ENCODE measurements around the gene HHIPL1. TPM values are rescaled to one million over a fixed set of nuclear protein-coding genes. Genes with fewer than 3 reads are reported as not detected.
A peak's percentile ranks its signal among the peaks of the same experiment; 100 is the strongest.

The HHIPL1 gene
- total and polyA plus RNA-seq, 2 of the 8 experiments (the other 6 are each of a cell fraction or from before 2014, with no cell fraction given) = 1.5 to 2.6 TPM

DNA sequence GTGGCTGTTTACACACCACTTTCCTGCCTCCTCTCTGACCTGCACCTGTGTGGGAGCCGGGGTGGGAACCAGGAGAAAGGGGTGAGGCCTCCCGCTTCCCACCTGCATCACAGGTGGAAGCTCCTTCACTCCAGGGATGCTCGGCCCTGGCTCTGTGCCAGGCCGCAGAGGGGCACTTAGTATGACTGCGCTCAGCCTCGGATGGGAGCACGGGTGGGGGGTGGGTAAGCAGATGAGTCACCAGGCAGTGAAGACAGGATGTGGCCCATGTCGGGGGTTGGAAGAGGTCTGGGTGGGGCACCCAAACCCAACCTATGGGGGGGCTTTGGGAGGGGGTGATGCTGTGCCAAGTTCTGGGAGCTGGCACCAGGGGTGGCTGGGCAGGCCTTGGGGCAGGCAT lies 31.7 kb downstream of the HHIPL1 start:
- no peak overlapping the region for H3K4me3 ChIP-seq (ENCODE audit: extremely low read depth in 1 of 4, insufficient read depth in 2 of 4, low read depth in 3 of 4, low read length in 4 of 4)
- no peak overlapping the region for H3K4ac ChIP-seq (replicated peaks; ENCODE audit: insufficient read length, low read depth, low read length)
- DNase-seq (ENCODE audit: low read depth in 1 of 2, low spot score in 2 of 2) (no peak), FAIRE-seq (no peak)
- H4K5ac ChIP-seq (ENCODE audit: insufficient read length, low read depth, low read length) = no peak overlapping the region
- H3K14ac ChIP-seq (ENCODE audit: insufficient read length) = no peak overlapping the region
- no peaks in the 10 kb centered on the region for H4K20me1 ChIP-seq (replicated peaks in 1 of 2; ENCODE audit: control insufficient read depth in 1 of 2, insufficient read depth in 2 of 2, low read length in 2 of 2)
- H2BK12ac ChIP-seq (ENCODE audit: low read depth, low read length) = 0 out of 2 replicates have a peak overlapping the region, but pooled peaks have one; percentile 27
- H2BK5ac ChIP-seq (ENCODE audit: low read depth, low read length) = no peak overlapping the region
- H3K4me1 ChIP-seq (replicated peaks in 1 of 4; ENCODE audit: control insufficient read depth in 3 of 4, insufficient read depth in 4 of 4, low read length in 3 of 4) = peaks cover 6 to 16% (median 14%) of the 10 kb centered on the region in 4 experiments
- H3K79me2 ChIP-seq (ENCODE audit: control insufficient read depth in 1 of 2, insufficient read depth in 2 of 2, low read length in 2 of 2) = no peaks in the 10 kb centered on the region
- H3K79me1 ChIP-seq (ENCODE audit: low read depth, low read length) = no peaks in the 10 kb centered on the region
- H3K27me3 ChIP-seq (replicated peaks in 1 of 4; ENCODE audit: control insufficient read depth in 3 of 4, extremely low read depth in 1 of 4, insufficient read depth in 3 of 4, low read length in 3 of 4) = no peaks in the 10 kb centered on the region
- H3K4me2 ChIP-seq (ENCODE audit: insufficient read depth in 1 of 2, low read depth in 2 of 2, low read length in 2 of 2) = no peak overlapping the region
- H3K18ac ChIP-seq (ENCODE audit: extremely low read depth, low read length) = no peak overlapping the region; the same call in 1 of the 2 replicates
- CTCF ChIA-PET (ENCODE audit: partially characterized antibody) = interaction anchor here (1.0 to 2.3 kb wide), 9 partner anchors 8 to 153 kb away, joined by 3 to 6 read pairs (median 4); no protein-coding TSS in a partner anchor
- WGBS, 2 experiments (ENCODE audit: extremely low coverage in 1 of 2, insufficient coverage in 1 of 2, insufficient read length in 1 of 2, insufficient replicate concordance in 2 of 2, low coverage in 1 of 2, low lambda C conversion rate in 2 of 2, missing lambda C conversion rate in 1 of 2) = 96% methylated on average over 7 of the region's 8 CpGs; no CpG with 5 or more reads in 1 of the 2 experiments
- TF ChIP-seq KDM4A (IDR thresholded peaks at IDR 0.05; ENCODE audit: low read depth, low read length, severe bottlenecking) = no peak
- TF ChIP-seq SP1 (IDR thresholded peaks at IDR 0.05; ENCODE audit: low read depth, low read length) = no peak
- TF ChIP-seq POLR2AphosphoS5 (IDR thresholded peaks at IDR 0.05; ENCODE audit: low read depth, low read length) = no peak
- TF ChIP-seq USF2 (IDR thresholded peaks at IDR 0.05; ENCODE audit: low read length) = no peak
- no peak for TF ChIP-seq CHD1 (IDR thresholded peaks at IDR 0.05; ENCODE audit: low read depth, low read length)
- H2AK5ac ChIP-seq (ENCODE audit: low read depth, low read length) = no peak overlapping the region
- no peak overlapping the region for H3K23ac ChIP-seq (ENCODE audit: insufficient read length)
- H3K23me2 ChIP-seq (ENCODE audit: low read depth, low read length) = no peaks in the 10 kb centered on the region
- H2BK120ac ChIP-seq (replicated peaks; ENCODE audit: low read depth, low read length) = no peak overlapping the region
- no peak overlapping the region for H2BK20ac ChIP-seq (ENCODE audit: low read length)
- no peak overlapping the region for H4K91ac ChIP-seq (replicated peaks; ENCODE audit: insufficient read length, low read length)
- no peak overlapping the region for H3K9ac ChIP-seq (replicated peaks in 1 of 4; ENCODE audit: extremely low read depth in 1 of 4, low read depth in 3 of 4, low read length in 3 of 4)
- H3K9me3 ChIP-seq (ENCODE audit: insufficient read depth in 2 of 2, low read depth in 1 of 2, low read length in 1 of 2) = peaks cover 6 to 10% of the 10 kb centered on the region in 2 experiments; a peak in 3 of 4 replicates
- H2AFZ ChIP-seq (ENCODE audit: low read length) = no peak overlapping the region
- H3K27ac ChIP-seq (ENCODE audit: low read depth, low read length) = no peak overlapping the region
- POLR2A ChIA-PET (ENCODE audit: partially characterized antibody) = interaction anchor here (0.9 kb wide), 1 partner anchor 10 kb away, joined by 3 read pairs; no protein-coding TSS in a partner anchor
- no peak overlapping the region for H2BK15ac ChIP-seq (ENCODE audit: low read length)
- no peaks in the 10 kb centered on the region for H3K36me3 ChIP-seq (ENCODE audit: control insufficient read depth in 2 of 4, insufficient read depth in 4 of 4, low read length in 3 of 4)
- no peak overlapping the region for H4K8ac ChIP-seq (ENCODE audit: extremely low read depth, insufficient read depth, low read length)
- H3K56ac ChIP-seq (replicated peaks; ENCODE audit: insufficient read length, low read depth, low read length) = no peak overlapping the region

Data from H1 (cell line).